ENCODE results near the gene EVA1C. TPM values are rescaled to one million over a fixed set of nuclear protein-coding genes. Genes with fewer than 3 reads are reported as not detected.

EVA1C gene
- total RNA-seq, 1 experiment from 2014 or later, result 0.98 TPM

GRCh38 chr21:32547018-32547417, 134.5 kb downstream of the EVA1C start:
- Histone ChIP-seq H3K56ac (ENCODE audit: insufficient read length, low read depth, low read length) (no peak overlapping the region), H3K4ac (ENCODE audit: low read depth, low read length) (no peak overlapping the region), H3K23me2 (ENCODE audit: insufficient read length, low read depth, low read length, poor library complexity, severe bottlenecking) (no peaks in the 10 kb centered on the region), H3K79me1 (ENCODE audit: insufficient read depth, low read depth, low read length, poor library complexity, severe bottlenecking) (no peaks in the 10 kb centered on the region), H2AFZ (ENCODE audit: low read length) (no peak overlapping the region), H3K79me2 (ENCODE audit: insufficient read depth, low read length) (no peaks in the 10 kb centered on the region), H3K9ac (ENCODE audit: extremely low read depth, insufficient read length, low read length) (no peak overlapping the region), H2AK5ac (ENCODE audit: insufficient read length, low read length) (no peak overlapping the region), H3K23ac (ENCODE audit: insufficient read length, low read depth, low read length) (no peak overlapping the region), H2BK15ac (ENCODE audit: low read depth, low read length) (no peak overlapping the region), H2BK5ac (ENCODE audit: insufficient read length, low read length) (no peak overlapping the region), H3K27me3 (ENCODE audit: insufficient read depth, low read length) (no peaks in the 10 kb centered on the region), H2BK20ac (ENCODE audit: low read depth, low read length, poor library complexity, severe bottlenecking) (no peak overlapping the region), H4K91ac (ENCODE audit: insufficient read length, low read depth, low read length) (no peak overlapping the region), H3K27ac (ENCODE audit: insufficient read length, low read depth, low read length) (no peak overlapping the region), H4K20me1 (ENCODE audit: control insufficient read depth, insufficient read depth, insufficient read length) (no peaks in the 10 kb centered on the region), H3K14ac (ENCODE audit: insufficient read depth, low read length) (no peak overlapping the region), H4K5ac (ENCODE audit: insufficient read length, low read depth, low read length) (no peak overlapping the region), H2BK12ac (ENCODE audit: insufficient read length, low read depth, low read length) (no peak overlapping the region), H3K9me3 (ENCODE audit: control insufficient read depth, low read depth, low read length) (no peaks in the 10 kb centered on the region), H3K18ac (ENCODE audit: insufficient read length, low read depth, low read length) (no peak overlapping the region), H3K4me1 (ENCODE audit: insufficient read depth, low read length) (no peaks in the 10 kb centered on the region), H4K8ac (replicated peaks; ENCODE audit: insufficient read length, low read depth, low read length) (no peak overlapping the region), H3K4me2 (ENCODE audit: insufficient read depth, insufficient read length, low read length) (no peak overlapping the region), H2BK120ac (ENCODE audit: low read depth, low read length, poor library complexity, severe bottlenecking) (no peak overlapping the region), H3T11ph (ENCODE audit: low read length) (no peak overlapping the region)
- Mint-ChIP-seq H3K4me3 (no peak overlapping the region), H3K4me1 (peaks cover 8 to 9% of the 10 kb centered on the region in 2 experiments), H3K9me3 (no peaks in the 10 kb centered on the region), H3K27ac (no peak overlapping the region), H3K36me3 (ENCODE audit: insufficient read depth in 1 of 3, low read depth in 3 of 3) (no peaks in the 10 kb centered on the region), H3K27me3 (ENCODE audit: low read depth) (no peaks in the 10 kb centered on the region)
- no peak for TF ChIP-seq CTCF (conservative IDR thresholded peaks at IDR 0.05)
- DNase-seq, result no peak
- WGBS (ENCODE audit: extremely low coverage, insufficient read length, low lambda C conversion rate), result no CpG with 5 or more reads among the region's 4 CpGs
